ENCODE measurements around the gene TDRD7. TPM values are rescaled to one million over a fixed set of nuclear protein-coding genes. Genes with fewer than 3 reads are reported as not detected.

The TDRD7 gene
- total and polyA plus RNA-seq, 2 experiments from 2014 or later, result 4.2 to 4.5 TPM

DNA sequence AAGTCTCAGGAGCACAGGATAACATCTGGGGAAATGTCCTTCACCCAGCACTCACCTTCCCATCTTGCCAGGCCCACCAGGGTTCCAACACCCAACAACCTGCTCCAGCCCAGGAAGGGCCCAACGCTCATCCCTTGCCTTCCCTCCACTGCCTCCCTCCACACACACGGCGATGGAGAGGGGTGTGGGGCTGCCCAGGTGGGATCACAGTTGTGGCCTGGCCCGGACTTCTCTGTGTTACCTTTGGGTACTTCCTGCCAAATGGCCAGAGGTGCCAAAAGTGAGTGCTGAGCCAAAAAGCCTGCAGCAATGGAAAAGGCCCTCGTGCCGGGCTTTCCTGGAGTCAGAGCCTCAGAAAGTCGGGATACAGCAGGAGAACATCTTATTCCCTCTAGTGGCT lies 15.6 kb upstream of the TDRD7 start:
- TF ChIP-seq, protein P1, sequence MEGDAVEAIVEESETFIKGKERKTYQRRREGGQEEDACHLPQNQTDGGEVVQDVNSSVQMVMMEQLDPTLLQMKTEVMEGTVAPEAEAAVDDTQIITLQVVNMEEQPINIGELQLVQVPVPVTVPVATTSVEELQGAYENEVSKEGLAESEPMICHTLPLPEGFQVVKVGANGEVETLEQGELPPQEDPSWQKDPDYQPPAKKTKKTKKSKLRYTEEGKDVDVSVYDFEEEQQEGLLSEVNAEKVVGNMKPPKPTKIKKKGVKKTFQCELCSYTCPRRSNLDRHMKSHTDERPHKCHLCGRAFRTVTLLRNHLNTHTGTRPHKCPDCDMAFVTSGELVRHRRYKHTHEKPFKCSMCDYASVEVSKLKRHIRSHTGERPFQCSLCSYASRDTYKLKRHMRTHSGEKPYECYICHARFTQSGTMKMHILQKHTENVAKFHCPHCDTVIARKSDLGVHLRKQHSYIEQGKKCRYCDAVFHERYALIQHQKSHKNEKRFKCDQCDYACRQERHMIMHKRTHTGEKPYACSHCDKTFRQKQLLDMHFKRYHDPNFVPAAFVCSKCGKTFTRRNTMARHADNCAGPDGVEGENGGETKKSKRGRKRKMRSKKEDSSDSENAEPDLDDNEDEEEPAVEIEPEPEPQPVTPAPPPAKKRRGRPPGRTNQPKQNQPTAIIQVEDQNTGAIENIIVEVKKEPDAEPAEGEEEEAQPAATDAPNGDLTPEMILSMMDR (IDR thresholded peaks at IDR 0.05; ENCODE audit: low read depth, low read length), result no peak
- no peak overlapping the region for H3K27ac ChIP-seq
- H3K4me1 ChIP-seq (ENCODE audit: low read depth), result no peaks in the 10 kb centered on the region
- no peak for DNase-seq (ENCODE audit: low read depth in 1 of 2, low spot score in 1 of 2)
- no peaks in the 10 kb centered on the region for H3K27me3 ChIP-seq
- H3K4me3 ChIP-seq, result no peak overlapping the region
- H3K9me3 ChIP-seq (ENCODE audit: low read depth), result no peaks in the 10 kb centered on the region
- no peaks in the 10 kb centered on the region for H3K36me3 ChIP-seq

GRCh38 chr9:97397220-97397619 lies 14.7 kb upstream of the TDRD7 start:
- H3K4me1 ChIP-seq (ENCODE audit: low read depth), result no peaks in the 10 kb centered on the region
- TF ChIP-seq, protein P1 (IDR thresholded peaks at IDR 0.05; ENCODE audit: low read depth, low read length), result no peak
- no peak overlapping the region for H3K27ac ChIP-seq
- H3K36me3 ChIP-seq, result no peaks in the 10 kb centered on the region
- no peak for DNase-seq (ENCODE audit: low read depth in 1 of 2, low spot score in 1 of 2)
- no peak overlapping the region for H3K4me3 ChIP-seq
- no peaks in the 10 kb centered on the region for H3K9me3 ChIP-seq (ENCODE audit: low read depth)
- H3K27me3 ChIP-seq, result no peaks in the 10 kb centered on the region

DNA sequence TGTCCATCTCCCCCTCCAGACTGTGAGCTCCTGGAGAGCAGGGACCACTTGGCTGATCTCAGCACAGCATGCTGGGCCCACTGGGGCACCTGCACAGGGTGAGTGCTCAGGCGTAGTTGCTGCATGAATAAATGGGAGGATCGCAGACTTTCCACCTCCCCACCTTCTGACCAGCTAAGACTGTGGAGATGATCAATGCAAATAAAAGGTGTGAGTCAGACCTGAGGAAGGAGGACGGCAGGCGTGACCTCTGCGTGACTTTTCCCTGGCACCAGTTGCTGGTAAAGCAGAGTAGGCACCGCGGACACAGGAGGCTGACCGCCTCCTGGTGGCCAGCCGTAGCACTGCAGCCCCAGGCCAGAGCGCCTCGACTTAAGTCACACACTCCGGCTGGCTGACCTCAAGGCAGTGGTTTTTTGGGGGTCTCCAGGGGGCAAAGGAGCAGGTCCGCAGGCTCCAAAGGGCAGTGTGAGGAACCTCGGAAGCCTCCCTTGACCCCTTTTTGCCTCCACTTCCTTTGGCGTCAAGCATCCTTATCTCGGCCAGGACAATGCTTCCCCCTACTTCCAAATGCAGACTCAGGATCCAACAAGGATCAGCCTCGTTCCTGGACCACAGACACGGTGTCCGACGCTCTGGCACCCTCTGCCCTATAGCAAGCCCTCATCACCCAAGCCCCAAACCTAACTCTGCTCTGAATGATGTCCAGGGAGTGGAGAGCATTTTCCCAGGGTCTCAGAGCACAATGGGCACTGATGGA lies 12.7 kb upstream of the TDRD7 start:
- Histone ChIP-seq H3K4me1 (ENCODE audit: low read depth) (no peaks in the 10 kb centered on the region), H3K27me3 (no peaks in the 10 kb centered on the region), H3K4me3 (no peak overlapping the region), H3K27ac (no peak overlapping the region), H3K36me3 (no peaks in the 10 kb centered on the region), H3K9me3 (ENCODE audit: low read depth) (no peaks in the 10 kb centered on the region)
- peak; percentile 82 to 83 for DNase-seq (ENCODE audit: low read depth in 1 of 2, low spot score in 1 of 2)
- TF ChIP-seq, protein P1 (IDR thresholded peaks at IDR 0.05; ENCODE audit: low read depth, low read length), result peak; percentile 98

DNA sequence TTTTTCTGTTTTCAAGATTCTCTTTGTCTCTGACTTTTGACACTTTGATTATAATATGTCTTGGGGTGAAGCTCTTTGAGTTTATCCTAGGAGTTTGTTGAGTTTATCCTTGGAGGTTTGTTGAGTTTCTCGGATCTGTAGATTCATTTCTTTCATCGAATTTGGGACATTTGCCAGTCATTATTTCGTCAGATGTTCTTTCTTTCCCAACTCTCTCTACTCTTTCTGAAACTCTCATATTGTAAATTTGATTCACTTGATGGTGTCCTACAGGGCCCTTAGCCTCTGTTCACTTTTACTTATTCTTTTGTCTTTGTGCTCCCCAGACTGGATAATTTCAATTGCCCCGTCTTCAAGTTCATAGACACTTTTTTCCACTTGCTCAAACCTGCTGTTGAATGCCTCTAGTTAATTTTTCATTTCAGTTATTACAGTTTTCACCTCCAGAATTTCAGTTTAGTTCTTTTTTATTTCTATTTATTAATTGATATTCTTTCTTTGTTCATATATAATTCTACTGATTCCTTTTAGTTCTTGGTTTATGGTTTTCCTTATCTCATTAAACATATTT lies 8.1 kb upstream of the TDRD7 start:
- Histone ChIP-seq H3K4me3 (no peak overlapping the region), H3K27me3 (no peaks in the 10 kb centered on the region), H3K9me3 (ENCODE audit: low read depth) (no peaks in the 10 kb centered on the region), H3K36me3 (no peaks in the 10 kb centered on the region), H3K4me1 (ENCODE audit: low read depth) (no peaks in the 10 kb centered on the region), H3K27ac (no peak overlapping the region)
- TF ChIP-seq, protein P1 (IDR thresholded peaks at IDR 0.05; ENCODE audit: low read depth, low read length), result no peak
- no peak for DNase-seq (ENCODE audit: low read depth in 1 of 2, low spot score in 1 of 2)

- no peak for DNase-seq (ENCODE audit: low read depth in 1 of 2, low spot score in 1 of 2)
- Histone ChIP-seq H3K27me3 (peaks cover 8% of the 10 kb centered on the region), H3K27ac (no peak overlapping the region), H3K36me3 (no peaks in the 10 kb centered on the region), H3K4me1 (ENCODE audit: low read depth) (no peaks in the 10 kb centered on the region), H3K9me3 (ENCODE audit: low read depth) (no peaks in the 10 kb centered on the region), H3K4me3 (no peak overlapping the region)
- TF ChIP-seq, protein P1 (IDR thresholded peaks at IDR 0.05; ENCODE audit: low read depth, low read length), result no peak
Observed at GRCh38 chr9:97405551-97405950, 6.3 kb upstream of the TDRD7 start.

All from cardiac muscle cell (in vitro differentiated cells and primary cell).